GM21381 (cell line): Measurements from ENCODE around the gene TNPO1.

ENCODE experiments used
- ATAC-seq: cut with Tn5 transposase; IDR thresholded peaks from one replicate; pipeline ENCODE4 v1.9.1; 2021; ENCODE audit warnings: mild to moderate bottlenecking, moderate library complexity; ENCODE audit not compliant: unreplicated experiment

The TNPO1 gene

DNA sequence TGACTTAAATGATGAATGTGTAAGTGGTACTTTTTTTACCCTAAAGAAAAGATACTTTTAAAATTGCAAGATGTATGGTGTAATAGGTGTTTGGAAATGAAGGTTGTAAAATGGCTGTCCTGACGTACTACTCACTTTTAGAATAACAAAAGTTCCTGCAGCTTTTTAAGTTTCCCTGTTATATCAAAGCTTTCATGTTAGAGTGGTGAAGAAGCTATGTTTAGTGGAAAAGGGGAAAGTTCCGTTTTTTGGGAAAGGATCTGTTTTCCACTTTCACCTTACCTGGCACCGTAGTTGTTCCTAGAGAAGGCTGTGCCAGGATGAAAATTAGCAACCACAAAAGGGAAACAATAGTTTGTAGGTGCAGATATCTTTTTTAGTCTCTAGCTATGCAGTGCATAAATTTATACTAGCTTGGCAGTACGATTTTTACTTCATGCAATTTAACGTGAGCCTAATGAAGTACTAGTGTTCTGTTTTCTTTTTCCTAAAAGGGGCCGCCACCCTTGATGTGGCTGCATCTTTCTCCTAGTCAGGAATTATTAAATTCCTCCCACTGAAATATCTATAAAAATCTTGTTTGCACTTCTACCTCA lies 1.3 kb downstream of the TNPO1 start:
- ATAC-seq: no peak

DNA sequence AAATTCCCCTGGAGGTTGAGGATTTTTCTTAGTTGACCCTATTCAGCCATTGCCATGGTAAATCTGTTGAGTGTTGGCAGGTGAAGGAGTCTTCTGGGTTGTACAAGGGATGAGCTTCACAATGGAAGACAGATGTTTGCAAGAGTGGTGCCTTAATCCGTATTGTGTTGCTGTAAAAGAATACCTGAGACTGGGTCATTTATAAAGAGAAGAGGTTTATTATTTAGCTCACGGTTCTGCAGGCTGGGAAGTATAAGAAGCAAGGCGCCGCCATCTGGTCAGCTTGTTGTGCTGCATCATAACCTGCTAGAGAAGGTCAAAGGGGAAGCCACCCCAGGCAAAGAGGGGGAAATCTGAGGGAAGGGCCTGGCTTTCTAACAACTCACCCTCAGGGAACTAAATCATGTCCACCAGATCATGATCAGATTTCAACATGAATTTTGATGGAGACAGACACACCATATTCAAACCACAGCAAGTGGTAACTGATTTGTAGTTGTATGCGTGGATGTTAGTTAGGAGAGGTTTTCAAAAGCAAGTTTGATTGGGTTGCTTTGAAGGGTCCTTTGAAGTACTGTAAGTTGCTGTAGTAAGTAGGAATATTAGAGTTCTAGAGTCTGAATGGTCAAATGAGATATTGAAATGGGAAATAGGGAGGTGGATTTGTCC lies 2.5 kb downstream of the TNPO1 start:
- no peak for ATAC-seq

DNA sequence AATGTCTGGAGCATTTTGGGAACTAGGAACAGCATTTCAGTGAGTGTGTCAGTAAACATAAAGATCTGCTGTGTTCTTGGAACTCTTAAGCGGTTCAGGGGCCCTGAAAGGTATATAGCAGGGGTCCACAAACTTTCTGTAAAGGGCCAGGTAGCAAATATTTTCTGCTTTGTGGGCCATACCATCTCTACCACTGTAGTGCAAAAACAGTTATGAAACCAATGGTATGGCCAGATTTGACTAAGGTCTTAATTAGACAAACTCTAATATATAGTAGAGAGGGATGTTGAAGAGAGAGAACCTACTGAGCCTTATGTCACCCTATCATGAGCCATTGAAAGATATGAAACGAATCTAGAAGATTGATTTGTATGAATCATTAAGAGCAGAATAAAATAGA lies 5.3 kb downstream of the TNPO1 start:
- ATAC-seq: no peak

- no peak for ATAC-seq
Measured at GRCh38 chr5:72822944-72823343, 6.5 kb downstream of the TNPO1 start.

GRCh38 chr5:72829707-72830106 lies 13.2 kb downstream of the TNPO1 start:
- no peak for ATAC-seq

DNA sequence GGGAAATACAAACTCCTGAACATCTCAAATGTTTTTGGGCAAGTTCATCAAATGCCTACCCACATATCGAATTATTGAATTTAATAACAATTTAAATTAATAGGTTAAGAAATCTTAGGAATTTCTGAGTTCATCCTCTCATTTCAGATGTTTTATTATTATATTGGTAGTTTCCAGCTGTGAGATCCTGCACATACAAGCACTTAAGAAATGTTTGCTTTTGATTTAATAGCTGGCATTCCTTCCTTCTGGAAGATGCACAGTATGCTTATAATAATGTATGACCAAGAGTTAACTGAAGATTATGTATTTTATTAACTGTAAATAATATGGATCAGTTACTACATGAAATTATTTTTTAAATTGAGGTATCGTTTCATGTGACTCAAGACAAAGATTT lies 13.9 kb downstream of the TNPO1 start:
- no peak for ATAC-seq

DNA sequence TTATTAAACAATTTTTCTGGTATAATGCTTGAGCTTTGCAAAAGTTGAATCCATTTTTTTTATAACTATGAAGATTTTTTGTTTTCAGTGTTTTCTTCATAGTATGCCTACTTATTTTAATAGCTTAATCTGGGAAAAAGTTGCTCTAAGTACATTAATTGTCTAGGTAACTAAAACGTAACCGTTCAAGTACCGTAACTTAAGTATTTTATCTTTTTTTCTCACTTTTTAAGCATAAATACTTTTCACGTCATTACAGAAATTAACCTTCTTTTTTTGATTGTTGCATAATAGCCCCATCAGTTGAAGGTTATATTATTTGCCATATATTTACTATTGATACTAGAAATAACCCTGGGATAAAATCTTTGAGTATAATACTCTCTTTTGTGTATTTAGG lies 15.2 kb downstream of the TNPO1 start:
- no peak for ATAC-seq

GRCh38 chr5:72834924-72835323 lies 18.5 kb downstream of the TNPO1 start:
- no peak for ATAC-seq

- ATAC-seq: no peak
Measured at GRCh38 chr5:72835633-72836032, 19.2 kb downstream of the TNPO1 start.

GRCh38 chr5:72836810-72837209 lies 20.3 kb downstream of the TNPO1 start:
- ATAC-seq: no peak

DNA sequence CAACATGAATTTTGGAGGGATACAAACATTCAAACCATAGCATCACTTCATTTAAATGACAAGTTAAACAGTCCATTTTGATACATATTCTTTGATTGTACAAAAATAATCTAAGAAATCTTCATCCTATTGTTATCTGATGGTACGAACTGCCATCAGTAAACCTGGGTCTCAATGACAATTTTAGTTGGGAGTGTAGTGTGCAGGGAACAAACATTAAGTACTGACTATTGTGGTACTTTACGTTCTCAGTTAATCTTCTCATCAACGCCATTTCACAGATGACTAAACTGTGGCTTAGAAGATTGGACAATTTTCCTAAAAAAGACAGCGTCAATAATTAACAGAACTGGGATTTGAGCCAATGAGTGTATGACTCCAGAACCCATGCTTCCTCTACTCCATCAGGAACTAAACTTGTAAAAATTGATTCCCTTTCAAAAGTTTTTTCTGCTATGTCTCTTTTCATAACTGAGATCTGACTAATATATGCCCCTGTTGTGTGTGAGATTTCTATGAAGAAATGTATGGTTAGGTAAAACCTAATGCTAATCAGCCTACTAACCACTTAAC lies 21.1 kb downstream of the TNPO1 start:
- ATAC-seq: no peak

DNA sequence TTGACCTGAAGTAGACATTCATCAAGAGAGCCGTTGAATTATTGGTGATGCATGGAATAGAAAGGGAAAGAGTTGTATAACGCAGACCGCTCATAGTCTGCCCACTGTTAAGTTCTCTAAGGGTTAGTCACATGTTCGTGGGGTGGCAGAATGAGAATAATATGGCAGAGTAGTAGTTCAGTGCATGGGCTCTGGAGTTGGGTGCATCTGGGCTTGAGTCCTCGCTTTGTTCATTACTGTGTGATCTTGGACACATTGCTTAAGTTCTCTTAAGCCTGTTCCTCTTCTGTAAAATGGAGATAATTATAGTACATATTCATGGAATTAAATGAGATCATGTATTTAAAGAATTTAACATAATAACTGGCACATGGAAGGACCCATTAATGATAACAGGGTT lies 23.6 kb downstream of the TNPO1 start:
- no peak for ATAC-seq

- no peak for ATAC-seq
Measured at GRCh38 chr5:72841756-72842535, 25.5 kb downstream of the TNPO1 start.

GRCh38 chr5:72842816-72843215 lies 26.4 kb downstream of the TNPO1 start:
- no peak for ATAC-seq

GRCh38 chr5:72844218-72844603 lies 27.8 kb downstream of the TNPO1 start:
- no peak for ATAC-seq

DNA sequence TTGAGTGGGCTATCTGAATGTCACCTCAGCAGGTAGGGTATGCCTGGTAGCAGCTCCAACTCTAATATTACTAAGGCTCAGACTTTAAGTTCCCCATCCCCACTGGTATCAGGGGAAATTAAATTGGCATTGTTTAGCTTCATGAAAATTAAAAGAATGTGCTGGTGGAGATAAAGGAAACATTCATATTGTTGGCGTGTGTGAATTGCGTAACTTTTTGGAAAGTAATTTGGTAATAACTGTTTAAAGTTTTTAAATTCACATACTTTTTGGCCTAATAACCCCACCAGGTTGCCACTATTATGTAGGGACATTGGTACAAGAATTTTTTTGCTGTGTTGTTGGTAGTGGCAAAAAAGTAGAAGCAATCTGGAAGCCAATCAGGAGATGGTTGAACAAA lies 29.4 kb downstream of the TNPO1 start:
- no peak for ATAC-seq

DNA sequence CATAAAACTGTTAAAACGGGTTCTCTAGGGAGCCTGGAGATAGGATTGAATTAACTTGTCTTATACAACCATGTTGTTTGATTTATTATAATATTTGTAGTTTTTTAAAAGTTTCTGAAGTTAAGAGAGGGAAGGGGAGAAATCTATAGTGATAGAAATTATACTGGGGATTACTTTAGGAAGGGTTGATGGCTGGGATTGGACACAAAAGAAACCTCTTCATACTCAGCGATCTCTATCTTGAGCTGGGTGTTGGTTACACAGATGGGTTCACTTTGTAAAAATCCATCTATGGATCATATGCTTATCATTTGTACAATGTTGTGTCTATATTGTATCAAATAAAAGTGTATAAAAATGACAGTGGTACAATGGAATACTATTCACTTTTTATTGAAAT lies 30.0 kb downstream of the TNPO1 start:
- ATAC-seq: no peak

- no peak for ATAC-seq
Measured at GRCh38 chr5:72847439-72847838, 31.0 kb downstream of the TNPO1 start.

GRCh38 chr5:72847989-72848473 lies 31.6 kb downstream of the TNPO1 start:
- peak; percentile 77 for ATAC-seq

DNA sequence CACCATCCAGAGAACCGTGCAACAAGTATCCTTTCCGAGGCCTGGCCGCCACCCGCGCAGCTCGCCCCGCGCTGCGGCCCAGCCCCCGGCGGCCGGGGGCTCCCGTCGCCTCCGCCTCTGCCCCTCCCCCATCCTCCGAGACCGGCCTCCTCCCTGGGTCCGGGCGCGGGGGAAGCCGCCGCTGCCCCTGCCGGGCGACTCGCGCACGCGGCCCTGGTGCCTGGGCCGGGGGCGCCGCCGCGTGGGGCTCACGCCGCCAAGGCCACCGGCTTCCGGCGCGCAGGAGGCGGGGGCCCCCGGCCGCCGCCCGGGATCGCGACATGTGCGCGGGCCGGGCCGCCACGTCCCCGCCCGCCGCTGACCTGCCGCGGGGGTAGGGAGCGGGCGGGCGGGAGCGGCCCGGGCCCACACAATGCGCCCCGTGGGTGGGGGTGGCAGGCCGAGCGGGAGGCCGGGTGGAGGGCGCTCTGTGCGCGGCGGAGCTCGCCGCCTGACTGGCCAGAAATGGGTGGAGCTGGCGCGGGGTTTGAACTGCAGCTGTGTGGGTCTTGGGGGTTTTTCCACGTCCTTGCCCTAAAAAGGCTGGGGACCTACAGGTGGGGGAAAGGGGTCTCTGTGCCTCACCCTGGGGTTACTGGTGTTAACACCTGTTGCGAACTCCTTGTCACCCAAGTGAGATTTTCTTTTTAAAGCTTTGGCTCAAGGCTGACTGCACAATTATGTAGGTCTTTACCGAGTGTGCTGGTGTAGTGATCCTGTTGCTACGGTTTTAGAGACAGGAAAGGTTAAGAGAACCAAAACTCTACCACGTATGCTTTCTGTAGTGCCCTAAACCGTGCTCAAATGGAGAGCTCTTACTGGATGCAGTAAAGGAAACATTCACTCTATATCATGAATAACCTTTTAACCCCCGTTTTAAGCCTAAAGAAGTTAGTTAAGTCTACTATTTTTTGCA lies 32.3 kb downstream of the TNPO1 start:
- peak; percentile 41 for ATAC-seq

DNA sequence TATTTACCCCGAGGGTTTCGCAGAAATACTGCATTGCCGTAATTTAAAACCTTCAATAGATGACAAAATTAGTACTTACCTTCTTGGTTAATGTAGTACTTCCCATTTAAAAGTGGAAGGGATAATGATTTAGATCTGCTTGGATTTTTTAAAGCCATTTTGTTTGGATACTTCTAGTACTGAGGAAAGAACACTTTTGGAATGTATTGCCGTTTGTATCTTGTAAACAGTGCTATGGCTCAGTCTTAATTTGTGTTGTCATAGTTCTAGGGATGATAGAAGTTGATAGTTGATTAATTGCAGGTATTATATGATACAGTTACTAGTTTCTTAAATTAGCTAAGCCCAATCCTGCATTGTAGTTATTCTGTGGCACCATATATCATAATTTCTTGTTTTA lies 33.1 kb downstream of the TNPO1 start:
- no peak for ATAC-seq
